ENCODE results near the gene FDX1. TPM values are rescaled to one million over a fixed set of nuclear protein-coding genes. Genes with fewer than 3 reads are reported as not detected.

FDX1 gene
- total RNA-seq, 1 experiment from 2014 or later, result 29.9 TPM

DNA sequence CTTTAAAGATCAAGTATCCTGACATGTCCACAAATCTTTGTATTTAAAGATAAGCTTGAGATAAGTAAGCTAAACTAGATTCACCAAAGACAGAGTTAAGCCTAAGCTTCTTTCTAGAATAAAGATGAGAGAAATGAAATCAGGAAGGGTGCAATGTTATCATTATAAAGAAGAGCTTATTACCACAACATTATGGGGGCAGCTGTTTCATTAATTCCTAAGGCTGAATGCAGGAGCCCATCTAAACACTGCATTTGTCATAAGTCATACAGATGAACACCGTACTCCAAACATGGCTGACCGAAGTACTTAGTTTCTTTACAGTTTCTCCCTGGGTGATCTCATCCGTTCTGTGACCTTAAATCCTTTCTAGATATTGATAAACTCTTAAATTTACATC, 16.3 kb downstream of the FDX1 start:
- no peak overlapping the region for H3K27ac Mint-ChIP-seq (ENCODE audit: unreplicated experiment)
- peaks cover 5% of the 10 kb centered on the region for H3K9me3 Mint-ChIP-seq (ENCODE audit: unreplicated experiment)
- peaks cover 33% of the 10 kb centered on the region for H3K4me1 Mint-ChIP-seq (ENCODE audit: low read depth, unreplicated experiment)
- DNase-seq, result no peak
- TF ChIP-seq, protein P1, sequence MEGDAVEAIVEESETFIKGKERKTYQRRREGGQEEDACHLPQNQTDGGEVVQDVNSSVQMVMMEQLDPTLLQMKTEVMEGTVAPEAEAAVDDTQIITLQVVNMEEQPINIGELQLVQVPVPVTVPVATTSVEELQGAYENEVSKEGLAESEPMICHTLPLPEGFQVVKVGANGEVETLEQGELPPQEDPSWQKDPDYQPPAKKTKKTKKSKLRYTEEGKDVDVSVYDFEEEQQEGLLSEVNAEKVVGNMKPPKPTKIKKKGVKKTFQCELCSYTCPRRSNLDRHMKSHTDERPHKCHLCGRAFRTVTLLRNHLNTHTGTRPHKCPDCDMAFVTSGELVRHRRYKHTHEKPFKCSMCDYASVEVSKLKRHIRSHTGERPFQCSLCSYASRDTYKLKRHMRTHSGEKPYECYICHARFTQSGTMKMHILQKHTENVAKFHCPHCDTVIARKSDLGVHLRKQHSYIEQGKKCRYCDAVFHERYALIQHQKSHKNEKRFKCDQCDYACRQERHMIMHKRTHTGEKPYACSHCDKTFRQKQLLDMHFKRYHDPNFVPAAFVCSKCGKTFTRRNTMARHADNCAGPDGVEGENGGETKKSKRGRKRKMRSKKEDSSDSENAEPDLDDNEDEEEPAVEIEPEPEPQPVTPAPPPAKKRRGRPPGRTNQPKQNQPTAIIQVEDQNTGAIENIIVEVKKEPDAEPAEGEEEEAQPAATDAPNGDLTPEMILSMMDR (IDR thresholded peaks at IDR 0.05; ENCODE audit: insufficient read depth in 1 of 2, low read depth in 1 of 2, low read length in 1 of 2, severe bottlenecking in 1 of 2, unreplicated experiment in 1 of 2), result no peak
- peaks cover 38% of the 10 kb centered on the region for H3K36me3 Mint-ChIP-seq (ENCODE audit: insufficient read depth, unreplicated experiment)
- H3K9me3 ChIP-seq, result no peaks in the 10 kb centered on the region
- ChIA-PET POLR2A (no interaction called here), CTCF (interaction anchor here (0.8 to 4.7 kb wide), 4 partner anchors 11 to 837 kb away, joined by 3 to 15 read pairs (median 4); no protein-coding TSS in a partner anchor)
- H3K4me1 ChIP-seq, result peaks cover 22% of the 10 kb centered on the region
- no peaks in the 10 kb centered on the region for H3K27me3 Mint-ChIP-seq (ENCODE audit: insufficient read depth, unreplicated experiment)
- BruUV-seq (replicated peaks), result no TSS peak
- no peak overlapping the region for H3K4me3 Mint-ChIP-seq (ENCODE audit: unreplicated experiment)
- intact Hi-C loops (cut with micrococcal nuclease; ENCODE audit: unreplicated experiment), result loop anchor here (5.0 kb wide), 2 partner anchors 136 to 981 kb away; no protein-coding TSS in a partner anchor
- no peak overlapping the region for H3K4me3 ChIP-seq (ENCODE audit: low read depth, low read length)
- no peaks in the 10 kb centered on the region for H3K27me3 ChIP-seq (replicated peaks; ENCODE audit: control insufficient read depth, insufficient read depth, low read length)
- peaks cover 4% of the 10 kb centered on the region; the same call in 1 of the 2 replicates for H3K36me3 ChIP-seq (ENCODE audit: control insufficient read depth, insufficient read depth, low read length)

DNA sequence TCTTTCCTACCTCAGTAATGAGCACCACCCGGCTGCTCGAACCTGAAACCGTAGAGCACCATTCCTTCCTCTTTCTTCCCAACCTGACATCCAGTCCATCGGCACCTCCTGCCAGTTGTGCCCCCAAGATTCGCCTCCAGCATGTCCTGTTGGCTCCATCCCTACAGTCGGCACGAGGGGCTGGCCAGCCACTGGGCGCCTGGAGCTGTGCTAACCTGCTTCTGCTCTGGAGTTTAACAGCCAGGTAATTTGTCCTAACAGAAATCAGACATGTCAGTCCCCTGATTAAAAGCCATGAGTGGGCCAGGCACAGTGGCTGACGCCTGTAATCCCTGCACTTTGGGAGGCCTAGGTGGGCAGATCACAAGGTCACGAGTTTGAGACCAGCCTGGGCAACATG, 16.8 kb downstream of the FDX1 start:
- Histone ChIP-seq H3K4me3 (ENCODE audit: low read depth, low read length) (no peak overlapping the region), H3K9me3 (no peaks in the 10 kb centered on the region), H3K27me3 (replicated peaks; ENCODE audit: control insufficient read depth, insufficient read depth, low read length) (no peaks in the 10 kb centered on the region), H3K4me1 (peaks cover 22% of the 10 kb centered on the region), H3K36me3 (ENCODE audit: control insufficient read depth, insufficient read depth, low read length) (peaks cover 2% of the 10 kb centered on the region; the same call in 1 of the 2 replicates)
- Mint-ChIP-seq H3K9me3 (ENCODE audit: unreplicated experiment) (no peaks in the 10 kb centered on the region), H3K27me3 (ENCODE audit: insufficient read depth, unreplicated experiment) (no peaks in the 10 kb centered on the region), H3K4me1 (ENCODE audit: low read depth, unreplicated experiment) (peaks cover 29% of the 10 kb centered on the region), H3K27ac (ENCODE audit: unreplicated experiment) (no peak overlapping the region), H3K36me3 (ENCODE audit: insufficient read depth, unreplicated experiment) (peaks cover 34% of the 10 kb centered on the region), H3K4me3 (ENCODE audit: unreplicated experiment) (no peak overlapping the region)
- TF ChIP-seq, protein P1 (IDR thresholded peaks at IDR 0.05; ENCODE audit: insufficient read depth in 1 of 2, low read depth in 1 of 2, low read length in 1 of 2, severe bottlenecking in 1 of 2, unreplicated experiment in 1 of 2), result no peak
- CTCF ChIA-PET, result interaction anchor here (0.8 to 4.7 kb wide), 5 partner anchors 12 to 836 kb away, joined by 3 to 15 read pairs (median 4); no protein-coding TSS in a partner anchor
- no TSS peak for BruUV-seq (replicated peaks)
- intact Hi-C loops (cut with micrococcal nuclease; ENCODE audit: unreplicated experiment), result loop anchor here (5.0 kb wide), 2 partner anchors 136 to 981 kb away; no protein-coding TSS in a partner anchor
- no peak for DNase-seq
- POLR2A ChIA-PET, result no interaction called here

DNA sequence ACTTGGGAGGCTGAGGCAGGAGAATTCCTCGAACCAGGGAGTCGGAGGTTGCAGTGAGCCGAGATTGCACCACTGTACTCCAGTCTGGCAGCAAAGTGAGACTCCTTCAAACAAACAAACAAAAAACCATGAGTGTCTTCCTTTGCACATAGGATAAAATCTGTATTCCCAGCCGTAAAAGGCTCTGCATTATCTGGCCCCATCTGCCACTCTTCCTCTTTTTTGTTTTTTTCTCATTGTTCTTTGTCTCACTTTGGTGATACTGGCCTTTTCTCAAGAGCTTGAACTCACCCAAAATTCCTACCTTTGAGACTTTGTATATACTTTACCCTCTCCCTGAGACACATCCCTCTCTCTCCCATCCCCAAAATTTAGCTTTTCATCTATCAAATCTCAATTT, 17.6 kb downstream of the FDX1 start:
- H3K9me3 ChIP-seq, result no peaks in the 10 kb centered on the region
- H3K4me1 Mint-ChIP-seq (ENCODE audit: low read depth, unreplicated experiment), result peaks cover 24% of the 10 kb centered on the region
- no peaks in the 10 kb centered on the region for H3K27me3 Mint-ChIP-seq (ENCODE audit: insufficient read depth, unreplicated experiment)
- peaks cover 15% of the 10 kb centered on the region for H3K4me1 ChIP-seq
- intact Hi-C loops (cut with micrococcal nuclease; ENCODE audit: unreplicated experiment), result loop anchor here (5.0 kb wide), 2 partner anchors 135 to 980 kb away; no protein-coding TSS in a partner anchor
- ChIA-PET POLR2A (interaction anchor here (0.6 kb wide), 2 partner anchors 161 to 1061 kb away, joined by 3 read pairs; no protein-coding TSS in a partner anchor), CTCF (interaction anchor here (1.1 to 4.7 kb wide), 2 partner anchors 12 to 246 kb away, joined by 4 to 15 read pairs; no protein-coding TSS in a partner anchor)
- H3K36me3 ChIP-seq (ENCODE audit: control insufficient read depth, insufficient read depth, low read length), result no peaks in the 10 kb centered on the region
- H3K9me3 Mint-ChIP-seq (ENCODE audit: unreplicated experiment), result no peaks in the 10 kb centered on the region
- no TSS peak for BruUV-seq (replicated peaks)
- no peak overlapping the region for H3K4me3 Mint-ChIP-seq (ENCODE audit: unreplicated experiment)
- no peak overlapping the region for H3K27ac Mint-ChIP-seq (ENCODE audit: unreplicated experiment)
- H3K4me3 ChIP-seq (ENCODE audit: low read depth, low read length), result no peak overlapping the region
- peaks cover 39% of the 10 kb centered on the region for H3K36me3 Mint-ChIP-seq (ENCODE audit: insufficient read depth, unreplicated experiment)
- TF ChIP-seq, protein P1 (IDR thresholded peaks at IDR 0.05; ENCODE audit: insufficient read depth in 1 of 2, low read depth in 1 of 2, low read length in 1 of 2, severe bottlenecking in 1 of 2, unreplicated experiment in 1 of 2), result no peak
- no peak for DNase-seq
- H3K27me3 ChIP-seq (replicated peaks; ENCODE audit: control insufficient read depth, insufficient read depth, low read length), result no peaks in the 10 kb centered on the region

All from Caco-2 (cell line).